Sigmoid colon (tissue), 7 donors: ENCODE results near the gene ATXN1. TPM values are rescaled to one million over a fixed set of nuclear protein-coding genes. Genes with fewer than 3 reads are reported as not detected.

ENCODE experiments used
- DNase-seq: peaks from one replicate; pipeline ENCODE4 v3.0.0-alpha.2; 2019
- H3K27ac ChIP-seq, 4 donors: fragments of 200-600 bp; sonication (generic); one replicate each; pipeline ENCODE4 v1.5.1; 2016 to 2019; ENCODE audit warnings: mild to moderate bottlenecking in 1 of 4
- H3K27me3 ChIP-seq, 3 donors: fragments of 200-600 bp; sonication (generic); one replicate each; pipeline ENCODE4 v1.5.1; 2019; ENCODE audit warnings: mild to moderate bottlenecking in 1 of 3
- H3K36me3 ChIP-seq, 4 donors: fragments of 200-600 bp; sonication (generic); one replicate each; pipeline ENCODE4 v1.5.1; 2016 to 2019
- H3K4me1 ChIP-seq, 4 donors: fragments of 200-600 bp; sonication (generic); one replicate each; pipeline ENCODE4 v1.5.1; 2017 to 2019
- H3K4me3 ChIP-seq, 4 donors: fragments of 200-600 bp; sonication (generic); one replicate each; pipeline ENCODE4 v1.5.1; 2017 to 2019; ENCODE audit warnings: mild to moderate bottlenecking in 2 of 4, moderate library complexity in 1 of 4
- H3K9me3 ChIP-seq, 4 donors: fragments of 200-600 bp in 3 of 4; sonication (generic) in 3 of 4; one replicate each; pipeline versions ENCODE4 v1.5.1 to v1.6.1; 2013 to 2019
- EP300 ChIP-seq, 4 donors: sonication (generic); formaldehyde crosslinking; IDR thresholded peaks; one replicate each; pipeline ENCODE4 v1.6.1; 2017; ENCODE audit warnings: antibody characterized with exemption in 4 of 4
- POLR2A ChIP-seq, 2 donors: fragments of 450-650 bp; IDR thresholded peaks; one replicate each; pipeline ENCODE4 v1.6.1; 2016; ENCODE audit warnings: antibody characterized with exemption in 2 of 2, mild to moderate bottlenecking in 2 of 2, moderate library complexity in 2 of 2
- POLR2AphosphoS5 ChIP-seq, 4 donors: sonication (generic); formaldehyde crosslinking; IDR thresholded peaks; one replicate each; pipeline ENCODE4 v1.6.1; 2017; ENCODE audit warnings: antibody characterized with exemption in 4 of 4
- WGBS, 2 donors: extraction: QIAGEN DNeasy Blood & Tissue Kit; methylation state at CpG; one replicate each; pipeline ENCODE4 v1.1.7; 2013; 5-methylcytosine and 5-hydroxymethylcytosine counted together
- intact Hi-C: fragments of 100-400 bp; cut with DNase I; formaldehyde crosslinking; loops from one replicate; pipeline ENCODE4 v1.15.1; 2023
- polyA plus RNA-seq, 3 donors: library from polyadenylated mRNA; stranded (reverse); fragments of 200-250 nt; gene quantifications; one replicate each; pipeline ENCODE4 v1.2.3, GENCODE V29; 2013
- total RNA-seq, 4 donors: library from RNA; depleted of rRNA; stranded (reverse); fragments of >200 nt; gene quantifications; one replicate each; pipeline ENCODE4 v1.1.0, GENCODE V29; 2016
- TF ChIP-seq, protein P1 (sequence below), 4 experiments: fragments of 450-650 bp in 3 of 4; fragments of 200-600 bp in 1 of 4; IDR thresholded peaks; one replicate each; pipeline ENCODE4 v1.5.1; 2016 to 2019; ENCODE audit warnings: antibody characterized with exemption in 4 of 4, mild to moderate bottlenecking in 3 of 4, moderate library complexity in 2 of 4
- donor health status: healthy with polysubstance abuse.
- donor health status: Bipolar disorder and iron deficiency.
- donor health status: healthy.

ATXN1 gene
- total and polyA plus RNA-seq, 7 donors, result 4.8 to 95.3 (median 37.7) TPM

DNA sequence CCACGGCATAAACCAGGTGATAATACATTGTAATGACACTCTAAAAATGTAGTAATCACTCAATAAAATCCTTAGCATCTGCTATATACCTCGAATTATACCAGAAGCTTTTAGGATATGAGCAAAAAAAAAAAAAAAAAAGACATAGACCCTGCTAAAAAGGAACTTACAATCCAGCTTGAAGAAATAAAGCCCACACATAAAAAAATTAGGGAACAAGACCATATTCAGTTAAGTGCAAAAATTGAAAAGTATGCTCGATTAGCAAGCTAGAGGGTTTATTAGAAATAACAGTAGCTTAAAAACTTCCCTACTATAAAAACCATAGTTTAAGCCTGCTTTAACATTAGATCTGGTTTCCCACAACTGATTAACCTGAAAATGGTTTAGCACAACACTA is 387.2 kb downstream of the ATXN1 start:
- H3K4me1 ChIP-seq, result peaks cover 0 to 11% (median 2%) of the 10 kb centered on the region in 4 donors

GRCh38 chr6:16372029-16372776 is 389.1 kb downstream of the ATXN1 start:
- Histone ChIP-seq H3K36me3 (no peaks in the 10 kb centered on the region), H3K4me1 (peaks cover 0 to 8% (median 2%) of the 10 kb centered on the region in 4 donors), H3K9me3 (no peaks in the 10 kb centered on the region), H3K27ac (no peak overlapping the region), H3K4me3 (no peak overlapping the region), H3K27me3 (no peaks in the 10 kb centered on the region)
- intact Hi-C loops, result no loop called here
- DNase-seq, result no peak
- 88 to 97% methylated on average over 1 of the region's 1 CpG for WGBS, 2 donors
- TF ChIP-seq, protein P1, sequence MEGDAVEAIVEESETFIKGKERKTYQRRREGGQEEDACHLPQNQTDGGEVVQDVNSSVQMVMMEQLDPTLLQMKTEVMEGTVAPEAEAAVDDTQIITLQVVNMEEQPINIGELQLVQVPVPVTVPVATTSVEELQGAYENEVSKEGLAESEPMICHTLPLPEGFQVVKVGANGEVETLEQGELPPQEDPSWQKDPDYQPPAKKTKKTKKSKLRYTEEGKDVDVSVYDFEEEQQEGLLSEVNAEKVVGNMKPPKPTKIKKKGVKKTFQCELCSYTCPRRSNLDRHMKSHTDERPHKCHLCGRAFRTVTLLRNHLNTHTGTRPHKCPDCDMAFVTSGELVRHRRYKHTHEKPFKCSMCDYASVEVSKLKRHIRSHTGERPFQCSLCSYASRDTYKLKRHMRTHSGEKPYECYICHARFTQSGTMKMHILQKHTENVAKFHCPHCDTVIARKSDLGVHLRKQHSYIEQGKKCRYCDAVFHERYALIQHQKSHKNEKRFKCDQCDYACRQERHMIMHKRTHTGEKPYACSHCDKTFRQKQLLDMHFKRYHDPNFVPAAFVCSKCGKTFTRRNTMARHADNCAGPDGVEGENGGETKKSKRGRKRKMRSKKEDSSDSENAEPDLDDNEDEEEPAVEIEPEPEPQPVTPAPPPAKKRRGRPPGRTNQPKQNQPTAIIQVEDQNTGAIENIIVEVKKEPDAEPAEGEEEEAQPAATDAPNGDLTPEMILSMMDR (IDR thresholded peaks at IDR 0.05), result no peak
- TF ChIP-seq POLR2AphosphoS5 (IDR thresholded peaks at IDR 0.05) (no peak), EP300 (IDR thresholded peaks at IDR 0.05) (no peak), POLR2A (IDR thresholded peaks at IDR 0.05) (no peak)

More for the DNA sequence above, 387.2 kb downstream of the ATXN1 start:
- DNase-seq, result no peak
- Histone ChIP-seq H3K36me3 (no peaks in the 10 kb centered on the region), H3K4me3 (no peak overlapping the region), H3K9me3 (no peaks in the 10 kb centered on the region), H3K27ac (no peak overlapping the region), H3K27me3 (no peaks in the 10 kb centered on the region)
- intact Hi-C loops, result no loop called here
- WGBS, 2 donors, result 86 to 92% methylated on average over 3 of the region's 3 CpGs
- TF ChIP-seq POLR2AphosphoS5 (IDR thresholded peaks at IDR 0.05), result no peak
- no peak for TF ChIP-seq POLR2A (IDR thresholded peaks at IDR 0.05)
- TF ChIP-seq, protein P1 (IDR thresholded peaks at IDR 0.05), result no peak
- TF ChIP-seq EP300 (IDR thresholded peaks at IDR 0.05), result no peak

- TF ChIP-seq, protein P1 (IDR thresholded peaks at IDR 0.05), result no peak
- TF ChIP-seq EP300 (IDR thresholded peaks at IDR 0.05) (no peak), POLR2A (IDR thresholded peaks at IDR 0.05) (no peak), POLR2AphosphoS5 (IDR thresholded peaks at IDR 0.05) (no peak)
- intact Hi-C loops, result no loop called here
- Histone ChIP-seq H3K27ac (no peak overlapping the region), H3K4me3 (no peak overlapping the region), H3K4me1 (peaks cover 0 to 10% (median 4%) of the 10 kb centered on the region in 4 donors), H3K36me3 (no peaks in the 10 kb centered on the region), H3K9me3 (no peaks in the 10 kb centered on the region), H3K27me3 (no peaks in the 10 kb centered on the region)
- DNase-seq, result no peak
- WGBS, 2 donors, result 87% methylated on average over 1 of the region's 1 CpG
Measured at GRCh38 chr6:16371401-16371800, 389.9 kb downstream of the ATXN1 start.

DNA sequence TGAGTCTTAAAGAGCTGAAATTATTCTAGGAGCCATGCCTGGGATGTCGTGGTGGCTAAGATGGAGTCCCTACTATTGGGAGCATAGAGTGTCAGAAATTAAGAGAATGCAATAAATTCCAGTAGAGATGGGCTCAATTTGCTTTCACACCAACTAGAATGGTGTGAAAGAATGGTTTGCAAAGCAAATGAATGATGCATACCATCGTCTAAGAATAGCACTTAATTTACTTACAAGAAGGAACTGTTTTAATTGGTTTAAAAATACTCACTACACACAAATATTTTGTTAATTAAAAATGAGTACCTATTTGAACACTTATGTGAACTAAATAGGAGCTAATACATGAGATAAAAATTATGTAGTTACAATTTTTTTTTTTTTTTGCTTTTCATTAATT is 390.3 kb downstream of the ATXN1 start:
- TF ChIP-seq POLR2A (IDR thresholded peaks at IDR 0.05) (no peak), POLR2AphosphoS5 (IDR thresholded peaks at IDR 0.05) (no peak), EP300 (IDR thresholded peaks at IDR 0.05) (no peak)
- TF ChIP-seq, protein P1 (IDR thresholded peaks at IDR 0.05), result no peak
- no peaks in the 10 kb centered on the region for H3K9me3 ChIP-seq
- H3K36me3 ChIP-seq, result no peaks in the 10 kb centered on the region
- peaks cover 0 to 10% (median 4%) of the 10 kb centered on the region in 4 donors for H3K4me1 ChIP-seq
- H3K27ac ChIP-seq, result no peak overlapping the region
- intact Hi-C loops, result no loop called here
- 87 to 92% methylated on average over 2 of the region's 2 CpGs for WGBS, 2 donors
- H3K4me3 ChIP-seq, result no peak overlapping the region
- no peak for DNase-seq
- H3K27me3 ChIP-seq, result no peaks in the 10 kb centered on the region
